GM21723 (cell line): Measurements from ENCODE around the gene ATP8B4.

ENCODE experiments used
- ATAC-seq: cut with Tn5 transposase; IDR thresholded peaks from one replicate; pipeline ENCODE4 v1.9.1; 2021; ENCODE audit warnings: mild to moderate bottlenecking, moderate library complexity; ENCODE audit not compliant: unreplicated experiment

The ATP8B4 gene

GRCh38 chr15:50067254-50067653 is 51.8 kb downstream of the ATP8B4 start:
- no peak for ATAC-seq

GRCh38 chr15:50066666-50067065 is 52.4 kb downstream of the ATP8B4 start:
- no peak for ATAC-seq

- no peak for ATAC-seq
Observed at GRCh38 chr15:50066202-50066601, 52.8 kb downstream of the ATP8B4 start.

GRCh38 chr15:50065279-50065678 is 53.8 kb downstream of the ATP8B4 start:
- ATAC-seq, result no peak

GRCh38 chr15:50064673-50065072 is 54.4 kb downstream of the ATP8B4 start:
- ATAC-seq, result no peak

- ATAC-seq, result no peak
Observed at GRCh38 chr15:50063226-50063625, 55.8 kb downstream of the ATP8B4 start.

- no peak for ATAC-seq
Observed at GRCh38 chr15:50061503-50061902, 57.5 kb downstream of the ATP8B4 start.

GRCh38 chr15:50059883-50060282 is 59.1 kb downstream of the ATP8B4 start:
- no peak for ATAC-seq

- no peak for ATAC-seq
Observed at GRCh38 chr15:50059203-50059772, 59.7 kb downstream of the ATP8B4 start.

GRCh38 chr15:50057905-50058639 is 61.0 kb downstream of the ATP8B4 start:
- no peak for ATAC-seq

GRCh38 chr15:50057196-50057595 is 61.8 kb downstream of the ATP8B4 start:
- ATAC-seq, result no peak

GRCh38 chr15:50055750-50056157 is 63.3 kb downstream of the ATP8B4 start:
- ATAC-seq, result no peak

GRCh38 chr15:50055332-50055731 is 63.7 kb downstream of the ATP8B4 start:
- ATAC-seq, result no peak

- no peak for ATAC-seq
Observed at GRCh38 chr15:50053055-50053856, 65.8 kb downstream of the ATP8B4 start.

GRCh38 chr15:50051811-50052419 is 67.1 kb downstream of the ATP8B4 start:
- no peak for ATAC-seq

GRCh38 chr15:50050986-50051743 is 67.9 kb downstream of the ATP8B4 start:
- ATAC-seq, result no peak

- ATAC-seq, result no peak
Observed at GRCh38 chr15:50049871-50050270, 69.2 kb downstream of the ATP8B4 start.

GRCh38 chr15:50046867-50047266 is 72.2 kb downstream of the ATP8B4 start:
- no peak for ATAC-seq

GRCh38 chr15:50046159-50046558 is 72.9 kb downstream of the ATP8B4 start:
- ATAC-seq, result peak; percentile 83

GRCh38 chr15:50044904-50045303 is 74.1 kb downstream of the ATP8B4 start:
- ATAC-seq, result no peak

- no peak for ATAC-seq
Observed at GRCh38 chr15:50044406-50044805, 74.6 kb downstream of the ATP8B4 start.
